ENCODE measurements around the gene CTNNA2.

The CTNNA2 gene

GRCh38 chr2:79796641-79797040 is 283.8 kb downstream of the CTNNA2 start:
- no peak for DNase-seq

- DNase-seq, result no peak
These were observed 285.9 kb downstream of the CTNNA2 start for GRCh38 chr2:79798776-79799175.

- DNase-seq, result no peak
These were observed 286.9 kb downstream of the CTNNA2 start for GRCh38 chr2:79799729-79800128.

- DNase-seq, result no peak
These were observed 288.2 kb downstream of the CTNNA2 start for GRCh38 chr2:79801082-79801481.

- DNase-seq, result no peak
These were observed 304.4 kb downstream of the CTNNA2 start for GRCh38 chr2:79817288-79817687.

GRCh38 chr2:79820281-79820680 is 307.4 kb downstream of the CTNNA2 start:
- no peak for DNase-seq

GRCh38 chr2:79822136-79822535 is 309.3 kb downstream of the CTNNA2 start:
- DNase-seq, result no peak

- DNase-seq, result no peak
These were observed 311.4 kb downstream of the CTNNA2 start for GRCh38 chr2:79824086-79824786.

- no peak for DNase-seq
These were observed 315.0 kb downstream of the CTNNA2 start for GRCh38 chr2:79827881-79828280.

- DNase-seq, result no peak
These were observed 317.6 kb downstream of the CTNNA2 start for GRCh38 chr2:79830501-79830900.

GRCh38 chr2:79831961-79832360 is 319.1 kb downstream of the CTNNA2 start:
- DNase-seq, result no peak

GRCh38 chr2:79832511-79833234 is 319.8 kb downstream of the CTNNA2 start:
- no peak for DNase-seq

GRCh38 chr2:79833235-79833878 is 320.5 kb downstream of the CTNNA2 start:
- DNase-seq, result no peak

GRCh38 chr2:79835911-79836310 is 323.1 kb downstream of the CTNNA2 start:
- DNase-seq, result no peak

GRCh38 chr2:79844011-79844410 is 331.2 kb downstream of the CTNNA2 start:
- no peak for DNase-seq

GRCh38 chr2:79846878-79847277 is 334.0 kb downstream of the CTNNA2 start:
- DNase-seq, result no peak

- no peak for DNase-seq
These were observed 336.4 kb downstream of the CTNNA2 start for GRCh38 chr2:79849241-79849640.

GRCh38 chr2:79849949-79850348 is 337.1 kb downstream of the CTNNA2 start:
- no peak for DNase-seq

GRCh38 chr2:79850912-79851311 is 338.1 kb downstream of the CTNNA2 start:
- DNase-seq, result no peak

GRCh38 chr2:79855264-79856006 is 342.6 kb downstream of the CTNNA2 start:
- no peak for DNase-seq

- no peak for DNase-seq
These were observed 345.0 kb downstream of the CTNNA2 start for GRCh38 chr2:79857888-79858287.

GRCh38 chr2:79860228-79861058 is 347.6 kb downstream of the CTNNA2 start:
- no peak for DNase-seq

GRCh38 chr2:79861059-79861374 is 348.2 kb downstream of the CTNNA2 start:
- DNase-seq, result no peak

Measured in NCI-H2029 treated with DMSO at 0.1 percent for 48 hours (cell line).